GM20431 (cell line): Measurements from ENCODE around the gene MPP2.

Experiments used
- in situ Hi-C: fragments of 300-500 bp; cut with MseI, MboI; formaldehyde crosslinking; loops from one replicate; pipeline ENCODE4 v1.15.0; 2020; ENCODE audit warnings: low sequenced_read_pairs; ENCODE audit not compliant: unreplicated experiment

Gene MPP2

GRCh38 chr17:43830510-43831140 lies 76.7 kb downstream of the MPP2 start:
- in situ Hi-C loops = no loop called here

GRCh38 chr17:43829738-43830137 lies 77.6 kb downstream of the MPP2 start:
- in situ Hi-C loops = no loop called here

- in situ Hi-C loops = no loop called here
Measured at GRCh38 chr17:43827596-43827995, 79.7 kb downstream of the MPP2 start.

- in situ Hi-C loops = no loop called here
Measured at GRCh38 chr17:43826206-43826605, 81.1 kb downstream of the MPP2 start.

GRCh38 chr17:43825567-43825966 lies 81.8 kb downstream of the MPP2 start:
- in situ Hi-C loops = no loop called here
